ENCODE data around the gene CCDC106.
A peak's percentile ranks its signal among the peaks of the same experiment; 100 is the strongest.

CCDC106 gene

GRCh38 chr19:55658846-55659459, 10.9 kb downstream of the CCDC106 start:
- peak overlapping the region; percentile 69 for H3K4me3 Mint-ChIP-seq
- H3K9me3 Mint-ChIP-seq = no peaks in the 10 kb centered on the region
- H3K27me3 Mint-ChIP-seq (ENCODE audit: low read depth, poor library complexity) = no peaks in the 10 kb centered on the region
- no peak for DNase-seq
- no peak for TF ChIP-seq CTCF (IDR thresholded peaks at IDR 0.05)
- H3K27ac Mint-ChIP-seq = peak overlapping the region; percentile 99
- peaks cover 43% of the 10 kb centered on the region for H3K4me1 Mint-ChIP-seq
- H3K36me3 Mint-ChIP-seq (ENCODE audit: low read depth) = peaks cover 38% of the 10 kb centered on the region

- no peaks in the 10 kb centered on the region for H3K9me3 Mint-ChIP-seq
- no peak for DNase-seq
- no peaks in the 10 kb centered on the region for H3K27me3 Mint-ChIP-seq (ENCODE audit: low read depth, poor library complexity)
- peak overlapping the region; percentile 99 for H3K27ac Mint-ChIP-seq
- peaks cover 40% of the 10 kb centered on the region for H3K36me3 Mint-ChIP-seq (ENCODE audit: low read depth)
- peak overlapping the region; percentile 69 for H3K4me3 Mint-ChIP-seq
- peaks cover 43% of the 10 kb centered on the region for H3K4me1 Mint-ChIP-seq
- TF ChIP-seq CTCF (IDR thresholded peaks at IDR 0.05) = no peak
These were observed 11.8 kb downstream of the CCDC106 start for GRCh38 chr19:55659822-55660221.

GRCh38 chr19:55660404-55660803, 12.4 kb downstream of the CCDC106 start:
- H3K4me1 Mint-ChIP-seq = peaks cover 43% of the 10 kb centered on the region
- no peak overlapping the region for H3K4me3 Mint-ChIP-seq
- no peak overlapping the region for H3K27ac Mint-ChIP-seq
- no peaks in the 10 kb centered on the region for H3K9me3 Mint-ChIP-seq
- no peak for DNase-seq
- no peaks in the 10 kb centered on the region for H3K27me3 Mint-ChIP-seq (ENCODE audit: low read depth, poor library complexity)
- H3K36me3 Mint-ChIP-seq (ENCODE audit: low read depth) = peaks cover 43% of the 10 kb centered on the region
- TF ChIP-seq CTCF (IDR thresholded peaks at IDR 0.05) = no peak

GRCh38 chr19:55660991-55661390, 13.0 kb downstream of the CCDC106 start:
- no peak for DNase-seq
- TF ChIP-seq CTCF (IDR thresholded peaks at IDR 0.05) = no peak
- H3K4me3 Mint-ChIP-seq = no peak overlapping the region
- no peaks in the 10 kb centered on the region for H3K27me3 Mint-ChIP-seq (ENCODE audit: low read depth, poor library complexity)
- peak overlapping the region; percentile 68 for H3K27ac Mint-ChIP-seq
- no peaks in the 10 kb centered on the region for H3K9me3 Mint-ChIP-seq
- H3K36me3 Mint-ChIP-seq (ENCODE audit: low read depth) = peaks cover 48% of the 10 kb centered on the region
- peaks cover 38% of the 10 kb centered on the region for H3K4me1 Mint-ChIP-seq

GRCh38 chr19:55661826-55662225, 13.8 kb downstream of the CCDC106 start:
- peaks cover 48% of the 10 kb centered on the region for H3K36me3 Mint-ChIP-seq (ENCODE audit: low read depth)
- no peak for DNase-seq
- no peaks in the 10 kb centered on the region for H3K27me3 Mint-ChIP-seq (ENCODE audit: low read depth, poor library complexity)
- no peaks in the 10 kb centered on the region for H3K9me3 Mint-ChIP-seq
- no peak for TF ChIP-seq CTCF (IDR thresholded peaks at IDR 0.05)
- peaks cover 30% of the 10 kb centered on the region for H3K4me1 Mint-ChIP-seq
- H3K27ac Mint-ChIP-seq = peak overlapping the region; percentile 82
- H3K4me3 Mint-ChIP-seq = no peak overlapping the region

GRCh38 chr19:55663846-55664536, 16.0 kb downstream of the CCDC106 start:
- Mint-ChIP-seq H3K4me3 (no peak overlapping the region), H3K4me1 (peaks cover 12% of the 10 kb centered on the region), H3K36me3 (ENCODE audit: low read depth) (peaks cover 54% of the 10 kb centered on the region), H3K9me3 (no peaks in the 10 kb centered on the region), H3K27me3 (ENCODE audit: low read depth, poor library complexity) (no peaks in the 10 kb centered on the region), H3K27ac (peak overlapping the region; percentile 82)
- no peak for DNase-seq
- no peak for TF ChIP-seq CTCF (IDR thresholded peaks at IDR 0.05)
